Central memory CD8-positive, alpha-beta T cell (primary cell): ENCODE data around the gene SLC18A2.
"Not testable (repeated sequence)": the region's sequence is repeated elsewhere in the genome, so short reads cannot be mapped to it uniquely, and the experiment has no call there.

Experiments used
- ATAC-seq: fragments of 150-1000 bp; cut with Tn5 transposase; replicated peaks from 2 replicates; pipeline ENCODE4 v1.10.0; 2022; ENCODE audit warnings: mild to moderate bottlenecking, moderate FRiP score, moderate number of reproducible peaks; ENCODE audit not compliant: poor library complexity, severe bottlenecking; ENCODE audit errors: extremely low read depth
- DNase-seq, 2 donors: peaks; one replicate each; pipeline ENCODE4 v3.0.0; 2021; ENCODE audit warnings: low spot score in 2 of 2
- H3K27ac Mint-ChIP-seq: one replicate; pipeline ENCODE4 v1.8.0; 2022; ENCODE audit warnings: low read depth, mild to moderate bottlenecking, moderate library complexity, mixed read lengths
- H3K27me3 Mint-ChIP-seq: one replicate; pipeline ENCODE4 v1.8.0; 2022; ENCODE audit warnings: mixed read lengths
- H3K36me3 Mint-ChIP-seq: one replicate; pipeline ENCODE4 v1.8.0; 2022; ENCODE audit warnings: mild to moderate bottlenecking, moderate library complexity, mixed read lengths; ENCODE audit not compliant: insufficient read depth
- H3K4me1 Mint-ChIP-seq: one replicate; pipeline ENCODE4 v1.8.0; 2022; ENCODE audit warnings: mixed read lengths
- H3K4me3 Mint-ChIP-seq: one replicate; pipeline ENCODE4 v1.8.0; 2022; ENCODE audit warnings: mild to moderate bottlenecking, moderate library complexity, mixed read lengths
- H3K9me3 Mint-ChIP-seq: one replicate; pipeline ENCODE4 v1.8.0; 2022; ENCODE audit warnings: mixed read lengths

The SLC18A2 gene

GRCh38 chr10:117273980-117274379 is 33.1 kb downstream of the SLC18A2 start:
- Mint-ChIP-seq H3K27ac (no peak overlapping the region), H3K4me3 (no peak overlapping the region), H3K36me3 (no peaks in the 10 kb centered on the region), H3K27me3 (no peaks in the 10 kb centered on the region), H3K9me3 (no peaks in the 10 kb centered on the region), H3K4me1 (no peaks in the 10 kb centered on the region)
- ATAC-seq, result no peak
- no peak for DNase-seq

DNA sequence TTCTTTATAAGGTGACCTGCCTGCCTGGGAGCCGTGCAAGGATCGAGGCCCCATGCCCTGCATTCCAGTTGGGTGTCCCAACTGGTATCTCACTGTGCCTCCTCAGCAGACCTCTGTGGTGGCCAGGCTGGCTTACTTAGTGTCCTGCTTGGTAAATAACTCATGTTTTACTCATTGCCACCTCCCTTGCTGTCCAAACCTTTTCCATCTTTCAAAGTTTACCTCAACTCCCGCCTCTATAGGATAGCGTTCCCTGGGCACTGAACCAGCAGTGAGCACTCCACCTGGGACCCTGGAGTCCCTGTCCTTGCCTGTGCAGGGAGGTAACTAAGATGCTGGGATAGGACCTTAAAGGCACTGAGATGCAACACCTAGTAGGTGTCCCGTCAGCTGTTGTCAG is 33.6 kb downstream of the SLC18A2 start:
- no peaks in the 10 kb centered on the region for H3K9me3 Mint-ChIP-seq
- no peaks in the 10 kb centered on the region for H3K4me1 Mint-ChIP-seq
- ATAC-seq (no peak), DNase-seq (no peak)
- no peak overlapping the region for H3K4me3 Mint-ChIP-seq
- H3K36me3 Mint-ChIP-seq, result no peaks in the 10 kb centered on the region
- no peaks in the 10 kb centered on the region for H3K27me3 Mint-ChIP-seq
- no peak overlapping the region for H3K27ac Mint-ChIP-seq

- no peaks in the 10 kb centered on the region for H3K4me1 Mint-ChIP-seq
- H3K27me3 Mint-ChIP-seq, result no peaks in the 10 kb centered on the region
Measured at GRCh38 chr10:117275121-117275520, 34.2 kb downstream of the SLC18A2 start.

GRCh38 chr10:117277675-117278074 is 36.8 kb downstream of the SLC18A2 start:
- Mint-ChIP-seq H3K27me3 (no peaks in the 10 kb centered on the region), H3K27ac (no peak overlapping the region), H3K4me3 (no peak overlapping the region), H3K9me3 (no peaks in the 10 kb centered on the region), H3K36me3 (no peaks in the 10 kb centered on the region), H3K4me1 (no peaks in the 10 kb centered on the region)
- DNase-seq, result no peak
- ATAC-seq, result no peak

More at GRCh38 chr10:117275121-117275520, 34.2 kb downstream of the SLC18A2 start:
- no peaks in the 10 kb centered on the region for H3K36me3 Mint-ChIP-seq
- H3K27ac Mint-ChIP-seq, result no peak overlapping the region
- no peak overlapping the region for H3K4me3 Mint-ChIP-seq
- ATAC-seq (no peak), DNase-seq (no peak)
- no peaks in the 10 kb centered on the region for H3K9me3 Mint-ChIP-seq

- peaks cover 12% of the 10 kb centered on the region for H3K36me3 Mint-ChIP-seq
- no peak overlapping the region for H3K4me3 Mint-ChIP-seq
- H3K27ac Mint-ChIP-seq, result no peak overlapping the region
- DNase-seq, result no peak
- no peaks in the 10 kb centered on the region for H3K4me1 Mint-ChIP-seq
- no peaks in the 10 kb centered on the region for H3K27me3 Mint-ChIP-seq
- no peak for ATAC-seq
- no peaks in the 10 kb centered on the region for H3K9me3 Mint-ChIP-seq
Measured at GRCh38 chr10:117284716-117285494, 44.0 kb downstream of the SLC18A2 start.

GRCh38 chr10:117290872-117291271 is 50.0 kb downstream of the SLC18A2 start:
- H3K27me3 Mint-ChIP-seq, H3K9me3 Mint-ChIP-seq, ATAC-seq, H3K36me3 Mint-ChIP-seq, H3K4me3 Mint-ChIP-seq, H3K27ac Mint-ChIP-seq, DNase-seq: not testable (repeated sequence)
- H3K4me1 Mint-ChIP-seq, result peaks cover 16% of the 10 kb centered on the region

- no peaks in the 10 kb centered on the region for H3K9me3 Mint-ChIP-seq
- H3K36me3 Mint-ChIP-seq, result peaks cover 9% of the 10 kb centered on the region
- H3K27me3 Mint-ChIP-seq, result no peaks in the 10 kb centered on the region
- H3K27ac Mint-ChIP-seq, result no peak overlapping the region
- DNase-seq, result no peak
- no peak overlapping the region for H3K4me3 Mint-ChIP-seq
- H3K4me1 Mint-ChIP-seq, result peaks cover 23% of the 10 kb centered on the region
- ATAC-seq, result no peak
Measured at GRCh38 chr10:117294039-117294645, 53.2 kb downstream of the SLC18A2 start.

- Mint-ChIP-seq H3K36me3 (peaks cover 5% of the 10 kb centered on the region), H3K27ac (no peak overlapping the region), H3K4me1 (peaks cover 29% of the 10 kb centered on the region), H3K27me3 (no peaks in the 10 kb centered on the region), H3K9me3 (no peaks in the 10 kb centered on the region), H3K4me3 (no peak overlapping the region)
- DNase-seq, result no peak
- ATAC-seq, result no peak
Measured at GRCh38 chr10:117294735-117295134, 53.8 kb downstream of the SLC18A2 start.

- H3K27ac Mint-ChIP-seq, result peak overlapping the region; percentile 73
- H3K27me3 Mint-ChIP-seq, result no peaks in the 10 kb centered on the region
- H3K9me3 Mint-ChIP-seq, result no peaks in the 10 kb centered on the region
- DNase-seq (no peak), ATAC-seq (no peak)
- H3K4me1 Mint-ChIP-seq, result peaks cover 45% of the 10 kb centered on the region
- H3K4me3 Mint-ChIP-seq, result no peak overlapping the region
- peaks cover 6% of the 10 kb centered on the region for H3K36me3 Mint-ChIP-seq
Measured at GRCh38 chr10:117298219-117298618, 57.3 kb downstream of the SLC18A2 start.

DNA sequence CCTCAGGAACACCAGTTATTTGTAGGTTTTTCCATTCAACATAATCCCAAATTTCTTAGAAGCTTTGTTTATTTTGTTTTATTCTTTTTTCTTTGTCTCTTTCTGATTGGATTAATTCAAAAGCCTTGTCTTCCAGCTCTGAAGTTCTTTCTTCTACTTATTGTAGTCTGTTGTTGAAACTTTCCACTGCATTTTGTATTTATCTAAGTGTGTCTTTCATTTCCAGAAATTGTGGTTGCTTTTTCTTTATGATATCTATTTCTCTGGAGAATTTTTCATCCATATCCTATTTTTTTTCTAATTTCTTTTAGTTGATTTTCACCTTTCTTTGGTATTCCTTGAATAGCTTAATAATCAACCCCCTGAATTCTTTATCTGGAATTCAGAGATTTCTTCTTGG is 58.5 kb downstream of the SLC18A2 start:
- DNase-seq (no peak), ATAC-seq (no peak)
- H3K27me3 Mint-ChIP-seq, result no peaks in the 10 kb centered on the region
- H3K4me3 Mint-ChIP-seq, result no peak overlapping the region
- no peak overlapping the region for H3K27ac Mint-ChIP-seq
- no peaks in the 10 kb centered on the region for H3K9me3 Mint-ChIP-seq
- H3K4me1 Mint-ChIP-seq, result peaks cover 34% of the 10 kb centered on the region
- peaks cover 8% of the 10 kb centered on the region for H3K36me3 Mint-ChIP-seq

DNA sequence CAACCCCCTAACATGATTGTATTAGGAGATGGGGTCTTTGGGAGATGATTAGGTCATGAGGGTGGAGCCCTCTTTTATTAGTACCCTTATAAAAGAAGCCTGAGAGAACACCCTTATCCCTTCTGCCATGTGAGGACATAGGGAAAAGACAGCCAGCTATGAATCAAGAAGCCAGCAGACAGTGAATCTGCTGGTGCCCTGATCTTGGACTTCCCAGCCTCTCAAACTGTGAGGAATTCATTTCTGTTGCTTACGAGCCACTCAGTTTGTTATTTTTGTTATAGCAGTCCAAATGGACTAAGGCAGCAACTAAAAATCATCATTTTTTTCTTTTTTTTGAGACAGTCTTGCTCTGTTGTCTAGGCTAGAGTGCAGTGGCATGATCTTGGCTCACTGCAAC is 59.8 kb downstream of the SLC18A2 start:
- Mint-ChIP-seq H3K36me3 (peaks cover 11% of the 10 kb centered on the region), H3K4me1 (peaks cover 29% of the 10 kb centered on the region), H3K27ac (no peak overlapping the region), H3K9me3 (no peaks in the 10 kb centered on the region), H3K4me3 (no peak overlapping the region), H3K27me3 (no peaks in the 10 kb centered on the region)
- DNase-seq (no peak), ATAC-seq (no peak)

GRCh38 chr10:117303451-117303850 is 62.5 kb downstream of the SLC18A2 start:
- ATAC-seq, H3K4me3 Mint-ChIP-seq, H3K27me3 Mint-ChIP-seq, DNase-seq, H3K27ac Mint-ChIP-seq, H3K9me3 Mint-ChIP-seq: not testable (repeated sequence)
- Mint-ChIP-seq H3K4me1 (peaks cover 28% of the 10 kb centered on the region), H3K36me3 (peaks cover 11% of the 10 kb centered on the region)

- DNase-seq (no peak), ATAC-seq (no peak)
- no peak overlapping the region for H3K27ac Mint-ChIP-seq
- no peaks in the 10 kb centered on the region for H3K9me3 Mint-ChIP-seq
- no peak overlapping the region for H3K4me3 Mint-ChIP-seq
- H3K27me3 Mint-ChIP-seq, result no peaks in the 10 kb centered on the region
- H3K36me3 Mint-ChIP-seq, result peaks cover 19% of the 10 kb centered on the region
- peaks cover 34% of the 10 kb centered on the region for H3K4me1 Mint-ChIP-seq
Measured at GRCh38 chr10:117306674-117307073, 65.8 kb downstream of the SLC18A2 start.
